22Rv1 (cell line): Measurements from ENCODE around the gene VANGL2.

Experiments used
- CTCF ChIP-seq: fragments of 450-650 bp; IDR thresholded peaks from 2 replicates; pipeline ENCODE4 v1.5.1; 2017; ENCODE audit warnings: mild to moderate bottlenecking
- ZFX ChIP-seq: fragments of 450-650 bp; IDR thresholded peaks from 2 replicates; pipeline ENCODE4 v1.6.1; 2017; ENCODE audit warnings: antibody characterized with exemption, borderline replicate concordance

DNA sequence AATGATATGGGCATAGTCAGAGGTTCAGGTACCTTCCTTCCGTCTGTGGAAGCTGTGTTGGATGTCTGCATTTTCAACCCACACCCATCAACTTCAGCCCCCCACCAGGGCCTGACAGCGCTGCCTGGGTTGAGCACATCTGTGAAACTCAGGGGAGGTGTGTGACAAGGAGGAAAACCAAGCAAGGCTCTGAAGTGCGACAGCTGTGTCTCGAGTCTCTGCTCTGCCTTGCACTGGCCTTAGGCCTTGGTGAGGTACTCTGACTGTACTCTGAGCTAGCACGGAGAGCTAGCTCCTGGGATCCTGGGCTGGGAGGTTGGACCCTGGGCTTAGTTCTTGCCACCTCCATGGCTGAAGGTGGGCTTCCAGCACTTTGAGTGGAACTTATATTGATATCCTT is 9.1 kb downstream of the VANGL2 start:
- TF ChIP-seq CTCF, result no peak
- TF ChIP-seq ZFX, result no peak
